Activated CD4-positive, alpha-beta T cell treated with anti-CD3 and anti-CD28 coated beads, Interleukin-2, amount 10 ng/mL, durations not matched to agents 24 days and 14 days (primary cell): ENCODE measurements around the gene OLR1. TPM values are rescaled to one million over a fixed set of nuclear protein-coding genes. Genes with fewer than 3 reads are reported as not detected.
A peak's percentile ranks its signal among the peaks of the same experiment; 100 is the strongest.

Experiments used
- DNase-seq: peaks from one replicate; pipeline ENCODE4 v3.0.0; 2022
- H3K27ac Mint-ChIP-seq: one replicate; pipeline ENCODE4 v1.8.0; 2022; ENCODE audit warnings: mild to moderate bottlenecking, mixed read lengths
- H3K27me3 Mint-ChIP-seq: one replicate; pipeline ENCODE4 v1.8.0; 2022; ENCODE audit warnings: mixed read lengths
- H3K36me3 Mint-ChIP-seq: one replicate; pipeline ENCODE4 v1.8.0; 2022; ENCODE audit warnings: low read depth, mild to moderate bottlenecking, mixed read lengths
- H3K4me1 Mint-ChIP-seq: one replicate; pipeline ENCODE4 v1.8.0; 2021; ENCODE audit warnings: mixed read lengths
- H3K4me3 Mint-ChIP-seq: one replicate; pipeline ENCODE4 v1.8.0; 2022; ENCODE audit warnings: mild to moderate bottlenecking, moderate library complexity, mixed read lengths
- H3K9me3 Mint-ChIP-seq: one replicate; pipeline ENCODE4 v1.8.0; 2021; ENCODE audit warnings: mixed read lengths
- intact Hi-C: fragments of 100-400 bp; cut with micrococcal nuclease; formaldehyde crosslinking; loops from one replicate; pipeline ENCODE4 v1.15.1; 2023
- total RNA-seq: library from RNA; stranded (reverse); gene quantifications from 2 replicates; pipeline ENCODE4 v1.2.3, GENCODE V29; 2022

Gene OLR1
- total RNA-seq, 1 donor from 2014 or later = not detected

- H3K36me3 Mint-ChIP-seq = no peaks in the 10 kb centered on the region
- peaks cover 9% of the 10 kb centered on the region for H3K4me1 Mint-ChIP-seq
- DNase-seq = no peak
- no peaks in the 10 kb centered on the region for H3K9me3 Mint-ChIP-seq
- intact Hi-C loops = loop anchor here (5.0 kb wide), 2 partner anchors 408 to 1333 kb away; no protein-coding TSS in a partner anchor
- peak overlapping the region; percentile 92 for H3K4me3 Mint-ChIP-seq
- H3K27me3 Mint-ChIP-seq = peaks cover 48% of the 10 kb centered on the region
- no peak overlapping the region for H3K27ac Mint-ChIP-seq
These were observed 17.8 kb downstream of the OLR1 start for GRCh38 chr12:10154145-10154496.

- no peaks in the 10 kb centered on the region for H3K9me3 Mint-ChIP-seq
- no peak overlapping the region for H3K27ac Mint-ChIP-seq
- H3K36me3 Mint-ChIP-seq = no peaks in the 10 kb centered on the region
- H3K4me1 Mint-ChIP-seq = peaks cover 9% of the 10 kb centered on the region
- peaks cover 47% of the 10 kb centered on the region for H3K27me3 Mint-ChIP-seq
- intact Hi-C loops = loop anchor here (1.0 to 5.0 kb wide), 3 partner anchors 37 to 1334 kb away; no protein-coding TSS in a partner anchor
- H3K4me3 Mint-ChIP-seq = peak overlapping the region; percentile 92
- DNase-seq = peak; percentile 88
These were observed 18.4 kb downstream of the OLR1 start for GRCh38 chr12:10153271-10154144.

GRCh38 chr12:10151621-10152020 is 20.3 kb downstream of the OLR1 start:
- Mint-ChIP-seq H3K4me3 (no peak overlapping the region), H3K36me3 (no peaks in the 10 kb centered on the region), H3K27me3 (peaks cover 50% of the 10 kb centered on the region), H3K27ac (no peak overlapping the region), H3K4me1 (peaks cover 10% of the 10 kb centered on the region), H3K9me3 (peaks cover 3% of the 10 kb centered on the region)
- intact Hi-C loops = loop anchor here (5.0 kb wide), 2 partner anchors 411 to 1336 kb away; no protein-coding TSS in a partner anchor
- no peak for DNase-seq

- intact Hi-C loops = no loop called here
- no peak overlapping the region for H3K27ac Mint-ChIP-seq
These were observed 24.1 kb downstream of the OLR1 start for GRCh38 chr12:10147714-10148403.

GRCh38 chr12:10142976-10143589 is 28.8 kb downstream of the OLR1 start:
- intact Hi-C loops = loop anchor here (5.0 kb wide), 2 partner anchors 201 to 346 kb away; no protein-coding TSS in a partner anchor
- Mint-ChIP-seq H3K27me3 (peaks cover 39% of the 10 kb centered on the region), H3K36me3 (no peaks in the 10 kb centered on the region), H3K4me3 (no peak overlapping the region), H3K27ac (no peak overlapping the region), H3K4me1 (peaks cover under 1% of the 10 kb centered on the region), H3K9me3 (peaks cover 3% of the 10 kb centered on the region)
- DNase-seq = no peak

More at GRCh38 chr12:10147714-10148403, 24.1 kb downstream of the OLR1 start:
- Mint-ChIP-seq H3K4me1 (peaks cover 2% of the 10 kb centered on the region), H3K27me3 (peaks cover 52% of the 10 kb centered on the region), H3K4me3 (no peak overlapping the region), H3K36me3 (no peaks in the 10 kb centered on the region), H3K9me3 (peaks cover 3% of the 10 kb centered on the region)
- no peak for DNase-seq

GRCh38 chr12:10140001-10140400 is 31.9 kb downstream of the OLR1 start:
- H3K36me3 Mint-ChIP-seq = no peaks in the 10 kb centered on the region
- H3K4me3 Mint-ChIP-seq = no peak overlapping the region
- H3K27me3 Mint-ChIP-seq = peaks cover 38% of the 10 kb centered on the region
- H3K4me1 Mint-ChIP-seq = no peaks in the 10 kb centered on the region
- H3K27ac Mint-ChIP-seq = no peak overlapping the region
- DNase-seq = peak; percentile 82
- H3K9me3 Mint-ChIP-seq = no peaks in the 10 kb centered on the region
- intact Hi-C loops = loop anchor here (1.0 to 5.0 kb wide), 4 partner anchors 106 to 392 kb away; no protein-coding TSS in a partner anchor

GRCh38 chr12:10136637-10137205 is 35.2 kb downstream of the OLR1 start:
- Mint-ChIP-seq H3K9me3 (no peaks in the 10 kb centered on the region), H3K27me3 (peaks cover 25% of the 10 kb centered on the region), H3K36me3 (no peaks in the 10 kb centered on the region), H3K4me1 (no peaks in the 10 kb centered on the region), H3K4me3 (no peak overlapping the region), H3K27ac (no peak overlapping the region)
- peak; percentile 40 for DNase-seq
- intact Hi-C loops = loop anchor here (2.0 kb wide), 1 partner anchor 322 kb away; no protein-coding TSS in a partner anchor

GRCh38 chr12:10135126-10135525 is 36.8 kb downstream of the OLR1 start:
- DNase-seq = peak; percentile 17
- Mint-ChIP-seq H3K9me3 (no peaks in the 10 kb centered on the region), H3K4me3 (no peak overlapping the region), H3K4me1 (peaks cover 4% of the 10 kb centered on the region), H3K36me3 (no peaks in the 10 kb centered on the region), H3K27me3 (peaks cover 30% of the 10 kb centered on the region), H3K27ac (no peak overlapping the region)
- intact Hi-C loops = no loop called here

GRCh38 chr12:10132850-10133370 is 39.0 kb downstream of the OLR1 start:
- H3K27me3 Mint-ChIP-seq = peaks cover 41% of the 10 kb centered on the region
- no peaks in the 10 kb centered on the region for H3K9me3 Mint-ChIP-seq
- H3K4me1 Mint-ChIP-seq = peaks cover 7% of the 10 kb centered on the region
- DNase-seq = no peak
- H3K36me3 Mint-ChIP-seq = no peaks in the 10 kb centered on the region
- H3K4me3 Mint-ChIP-seq = no peak overlapping the region
- H3K27ac Mint-ChIP-seq = no peak overlapping the region
- intact Hi-C loops = no loop called here

GRCh38 chr12:10131111-10131690 is 40.7 kb downstream of the OLR1 start:
- Mint-ChIP-seq H3K4me3 (no peak overlapping the region), H3K27me3 (peaks cover 43% of the 10 kb centered on the region), H3K27ac (no peak overlapping the region), H3K36me3 (no peaks in the 10 kb centered on the region), H3K4me1 (peaks cover 7% of the 10 kb centered on the region), H3K9me3 (no peaks in the 10 kb centered on the region)
- no peak for DNase-seq
- intact Hi-C loops = no loop called here

GRCh38 chr12:10130042-10130441 is 41.9 kb downstream of the OLR1 start, which contains the start of gene CLEC7A:
CLEC7A (minus strand) TSS chr12:10130199; CDS start chr12:10130082, 117 bp downstream.
- H3K4me1 Mint-ChIP-seq = peaks cover 7% of the 10 kb centered on the region
- peak; percentile 57 for DNase-seq
- H3K4me3 Mint-ChIP-seq = no peak within 1 kb of the TSS
- H3K36me3 Mint-ChIP-seq = no peaks in the 10 kb centered on the region
- peaks cover 42% of the 10 kb centered on the region for H3K27me3 Mint-ChIP-seq
- no peak within 1 kb of the TSS for H3K27ac Mint-ChIP-seq
- H3K9me3 Mint-ChIP-seq = no peaks in the 10 kb centered on the region
- intact Hi-C loops = no loop called here

GRCh38 chr12:10128687-10129086 is 43.2 kb downstream of the OLR1 start:
- Mint-ChIP-seq H3K4me1 (peaks cover 7% of the 10 kb centered on the region), H3K27ac (no peak overlapping the region), H3K4me3 (no peak overlapping the region)

GRCh38 chr12:10126413-10126812 is 45.5 kb downstream of the OLR1 start:
- intact Hi-C loops = no loop called here
- Mint-ChIP-seq H3K27me3 (peaks cover 36% of the 10 kb centered on the region), H3K36me3 (no peaks in the 10 kb centered on the region), H3K4me3 (no peak overlapping the region), H3K4me1 (peaks cover 7% of the 10 kb centered on the region), H3K9me3 (no peaks in the 10 kb centered on the region), H3K27ac (no peak overlapping the region)
- no peak for DNase-seq

More at GRCh38 chr12:10128687-10129086, 43.2 kb downstream of the OLR1 start:
- H3K27me3 Mint-ChIP-seq = peaks cover 42% of the 10 kb centered on the region
- no peaks in the 10 kb centered on the region for H3K9me3 Mint-ChIP-seq
- H3K36me3 Mint-ChIP-seq = no peaks in the 10 kb centered on the region
- no peak for DNase-seq
- intact Hi-C loops = no loop called here
